GM23248 (cell line): ENCODE data around the gene CLIC6. TPM values are rescaled to one million over a fixed set of nuclear protein-coding genes. Genes with fewer than 3 reads are reported as not detected.

Experiments used
- DNase-seq: peaks from one replicate; pipeline ENCODE4 v3.0.0-alpha.2; 2015
- H2AFZ ChIP-seq: fragments of 200-600 bp; sonication (generic); 2 replicates; pipeline ENCODE4 v1.6.1; 2016; ENCODE audit warnings: antibody characterized with exemption
- H3F3A ChIP-seq: fragments of 200-600 bp; sonication (generic); 2 replicates; pipeline ENCODE4 v1.6.1; 2016; ENCODE audit warnings: mild to moderate bottlenecking, antibody characterized with exemption, mixed run types; ENCODE audit not compliant: insufficient read depth
- H3K27ac ChIP-seq: fragments of 200-600 bp; sonication (generic); 2 replicates; pipeline ENCODE4 v1.5.1; 2016; ENCODE audit warnings: mild to moderate bottlenecking
- H3K27me3 ChIP-seq: fragments of 200-600 bp; sonication (generic); replicated peaks from 2 replicates; pipeline ENCODE4 v1.6.1; 2016; ENCODE audit warnings: mild to moderate bottlenecking; ENCODE audit not compliant: insufficient read depth
- H3K36me3 ChIP-seq: fragments of 200-600 bp; sonication (generic); 2 replicates; pipeline ENCODE4 v1.6.1; 2016; ENCODE audit warnings: low read depth, mild to moderate bottlenecking
- H3K4me1 ChIP-seq: fragments of 200-600 bp; sonication (generic); 2 replicates; pipeline ENCODE4 v1.6.1; 2016; ENCODE audit warnings: mild to moderate bottlenecking; ENCODE audit not compliant: insufficient read depth
- H3K4me2 ChIP-seq: fragments of 200-600 bp; sonication (generic); one replicate; pipeline ENCODE4 v1.6.1; 2016; ENCODE audit warnings: mild to moderate bottlenecking; ENCODE audit not compliant: unreplicated experiment
- H3K4me3 ChIP-seq: fragments of 200-600 bp; sonication (generic); 2 replicates; pipeline ENCODE4 v1.5.1; 2016; ENCODE audit warnings: mild to moderate bottlenecking
- H3K79me2 ChIP-seq: fragments of 200-600 bp; sonication (generic); 2 replicates; pipeline ENCODE4 v1.6.1; 2016; ENCODE audit warnings: mild to moderate bottlenecking; ENCODE audit not compliant: insufficient read depth
- H3K9ac ChIP-seq: fragments of 200-600 bp; sonication (generic); 2 replicates; pipeline ENCODE4 v1.6.1; 2016; ENCODE audit warnings: mild to moderate bottlenecking
- H3K9me2 ChIP-seq: fragments of 200-600 bp; sonication (generic); 2 replicates; pipeline ENCODE4 v1.6.1; 2016; ENCODE audit warnings: mixed run types, mild to moderate bottlenecking, moderate library complexity; ENCODE audit not compliant: insufficient read depth
- H3K9me3 ChIP-seq: fragments of 200-600 bp; sonication (generic); one replicate; pipeline ENCODE4 v1.6.1; 2017; ENCODE audit warnings: low read depth
- H4K20me1 ChIP-seq: fragments of 200-600 bp; sonication (generic); 2 replicates; pipeline ENCODE4 v1.6.0; 2016; ENCODE audit not compliant: insufficient read depth
- EZH2 ChIP-seq: fragments of 200-600 bp; sonication (generic); IDR thresholded peaks from 2 replicates; pipeline ENCODE4 v1.6.1; 2018; ENCODE audit warnings: antibody characterized with exemption, mild to moderate bottlenecking; ENCODE audit not compliant: insufficient read depth, poor library complexity, severe bottlenecking
- EZH2phosphoT487 ChIP-seq: fragments of 200-600 bp; sonication (generic); IDR thresholded peaks from 2 replicates; pipeline ENCODE4 v1.6.1; 2018; ENCODE audit warnings: antibody characterized with exemption, moderate library complexity, mild to moderate bottlenecking, low read depth; ENCODE audit not compliant: insufficient read depth
- WGBS, 2 experiments: methylation state at CpG; one replicate each; pipeline ENCODE4 v1.1.6; 2015 to 2017; ENCODE audit warnings: low lambda C conversion rate in 2 of 2, low coverage in 1 of 2; ENCODE audit errors: missing lambda C conversion rate in 2 of 2; 5-methylcytosine and 5-hydroxymethylcytosine counted together
- in situ Hi-C: fragments of 300-500 bp; cut with MboI; formaldehyde crosslinking; loops from 2 replicates; pipeline ENCODE4 v1.15.0; 2020
- polyA plus RNA-seq: library from polyadenylated mRNA; unstranded; fragments of >200 nt; fragmentation: Nextera tagmentation; extraction: Ambion mirVana; gene quantifications from 2 replicates; pipeline ENCODE4 v1.2.1, GENCODE V29; 2016
- total RNA-seq: library from RNA; depleted of rRNA; stranded (reverse); fragments of >200 nt; shearing (Covaris generic); gene quantifications from 2 replicates; pipeline ENCODE4 v1.2.3, GENCODE V29; 2014

CLIC6 gene
- total and polyA plus RNA-seq, 2 experiments from 2014 or later: 0.08 TPM; not detected in 1

DNA sequence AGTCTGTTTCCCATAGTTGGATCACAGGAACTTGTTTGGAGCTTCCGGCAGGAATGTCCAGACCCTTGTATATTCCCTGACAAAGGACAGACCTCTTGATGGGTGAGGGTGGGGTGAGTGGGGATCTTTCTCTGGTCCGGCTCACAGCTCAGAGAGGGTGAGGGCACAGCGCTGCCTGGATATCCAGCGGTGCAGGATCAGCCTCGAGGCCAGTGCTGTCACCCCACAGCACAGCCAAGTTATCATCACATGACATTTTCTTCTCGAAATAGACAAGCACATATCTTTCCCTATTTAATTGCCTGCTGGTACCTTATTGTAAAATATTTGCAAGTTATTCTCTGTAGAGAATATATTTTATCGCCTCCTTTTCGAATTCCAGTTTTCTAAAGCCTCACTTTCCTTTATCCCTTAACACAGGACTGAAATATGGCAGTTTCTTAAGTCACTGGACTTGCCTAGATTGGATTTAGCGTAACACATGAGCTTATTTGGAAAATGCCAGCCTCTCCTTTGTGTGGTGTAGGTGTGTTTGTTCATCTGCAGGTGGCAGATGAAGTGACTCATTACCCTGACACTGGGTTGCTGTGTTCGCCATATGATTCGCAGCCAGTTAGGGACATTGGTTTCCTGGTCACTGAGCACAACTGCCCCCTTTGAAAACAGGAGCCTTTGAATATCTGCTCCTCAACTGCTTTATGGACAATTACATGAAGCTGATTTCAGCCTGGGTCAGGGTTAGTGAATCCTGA lies 21.4 kb downstream of the CLIC6 start:
- no peak overlapping the region for H2AFZ ChIP-seq
- H3F3A ChIP-seq: no peaks in the 10 kb centered on the region
- WGBS, 2 experiments: 71% methylated on average over 11 of the region's 11 CpGs
- no peaks in the 10 kb centered on the region for H3K9me2 ChIP-seq
- in situ Hi-C loops: no loop called here
- H3K36me3 ChIP-seq: no peaks in the 10 kb centered on the region
- H3K9ac ChIP-seq: no peak overlapping the region
- no peak overlapping the region for H3K27ac ChIP-seq
- no peaks in the 10 kb centered on the region for H4K20me1 ChIP-seq
- no peak for DNase-seq
- no peaks in the 10 kb centered on the region for H3K9me3 ChIP-seq
- H3K4me3 ChIP-seq: no peak overlapping the region
- TF ChIP-seq EZH2 (no peak), EZH2phosphoT487 (no peak)
- no peak overlapping the region for H3K4me2 ChIP-seq
- H3K27me3 ChIP-seq: no peaks in the 10 kb centered on the region
- 0 out of 2 replicates have a peak, but pooled peaks cover 3% of the 10 kb centered on the region for H3K4me1 ChIP-seq
- 0 out of 2 replicates have a peak, but pooled peaks cover 4% of the 10 kb centered on the region for H3K79me2 ChIP-seq

DNA sequence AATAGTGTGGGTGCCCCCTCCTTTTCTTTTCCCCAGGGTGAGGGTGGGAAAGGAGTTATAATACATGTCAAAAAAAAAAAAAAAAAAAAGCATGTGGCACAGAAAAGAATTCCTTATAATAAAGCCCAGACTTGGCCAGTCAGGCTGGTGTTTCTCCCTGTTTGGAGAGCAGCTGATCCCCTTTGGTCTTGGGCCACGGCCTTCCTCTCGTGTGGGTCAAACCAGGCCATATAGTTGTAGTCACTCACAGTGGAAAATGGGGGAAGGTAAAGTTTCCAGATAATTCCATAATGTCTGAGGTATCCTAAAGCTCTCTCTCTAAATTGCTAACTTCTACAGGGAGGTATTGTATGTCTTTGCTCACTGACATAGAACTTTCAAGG lies 22.0 kb downstream of the CLIC6 start:
- H3K4me2 ChIP-seq: no peak overlapping the region
- no peaks in the 10 kb centered on the region for H3F3A ChIP-seq
- 58 to 74% methylated on average over 2 of the region's 2 CpGs for WGBS, 2 experiments
- no peak overlapping the region for H3K4me3 ChIP-seq
- H3K9me3 ChIP-seq: no peaks in the 10 kb centered on the region
- no peaks in the 10 kb centered on the region for H3K36me3 ChIP-seq
- H3K79me2 ChIP-seq: 0 out of 2 replicates have a peak, but pooled peaks cover 4% of the 10 kb centered on the region
- no peak for DNase-seq
- in situ Hi-C loops: no loop called here
- TF ChIP-seq EZH2phosphoT487 (no peak), EZH2 (no peak)
- H2AFZ ChIP-seq: no peak overlapping the region
- H4K20me1 ChIP-seq: no peaks in the 10 kb centered on the region
- no peak overlapping the region for H3K9ac ChIP-seq
- H3K4me1 ChIP-seq: 0 out of 2 replicates have a peak, but pooled peaks cover 3% of the 10 kb centered on the region
- H3K9me2 ChIP-seq: no peaks in the 10 kb centered on the region
- H3K27ac ChIP-seq: no peak overlapping the region
- H3K27me3 ChIP-seq: no peaks in the 10 kb centered on the region

DNA sequence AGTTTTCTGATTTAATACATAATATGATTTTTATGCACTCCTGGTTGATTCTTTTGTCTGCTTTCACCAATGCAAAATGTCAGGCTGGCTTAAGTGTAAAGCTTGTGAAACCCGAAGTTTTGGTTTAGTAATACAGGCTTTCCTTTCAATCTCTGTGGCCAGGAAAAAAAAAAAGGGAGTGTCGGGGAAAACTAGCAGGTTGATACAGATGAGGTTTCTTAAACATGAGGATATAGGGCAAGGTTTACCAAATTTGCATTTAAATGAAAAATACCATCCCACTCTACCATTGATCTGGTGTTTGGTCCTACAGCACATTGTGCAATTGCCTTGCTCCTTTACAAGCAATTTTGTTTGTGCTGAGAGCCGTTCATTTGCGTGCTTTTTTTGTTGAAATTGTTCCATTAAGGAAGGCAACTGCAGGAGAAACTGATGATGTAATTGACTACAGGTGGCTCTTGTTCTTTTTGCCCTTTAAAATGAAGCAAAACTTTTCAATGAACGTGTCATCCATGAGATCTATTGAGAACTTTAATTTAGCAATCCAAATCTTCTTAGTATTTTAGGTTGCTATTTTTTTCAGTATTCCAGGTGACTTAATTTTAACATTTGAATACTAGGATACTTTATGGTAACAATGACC lies 22.7 kb downstream of the CLIC6 start:
- no peak overlapping the region for H3K4me2 ChIP-seq
- H3K27me3 ChIP-seq: no peaks in the 10 kb centered on the region
- in situ Hi-C loops: no loop called here

DNA sequence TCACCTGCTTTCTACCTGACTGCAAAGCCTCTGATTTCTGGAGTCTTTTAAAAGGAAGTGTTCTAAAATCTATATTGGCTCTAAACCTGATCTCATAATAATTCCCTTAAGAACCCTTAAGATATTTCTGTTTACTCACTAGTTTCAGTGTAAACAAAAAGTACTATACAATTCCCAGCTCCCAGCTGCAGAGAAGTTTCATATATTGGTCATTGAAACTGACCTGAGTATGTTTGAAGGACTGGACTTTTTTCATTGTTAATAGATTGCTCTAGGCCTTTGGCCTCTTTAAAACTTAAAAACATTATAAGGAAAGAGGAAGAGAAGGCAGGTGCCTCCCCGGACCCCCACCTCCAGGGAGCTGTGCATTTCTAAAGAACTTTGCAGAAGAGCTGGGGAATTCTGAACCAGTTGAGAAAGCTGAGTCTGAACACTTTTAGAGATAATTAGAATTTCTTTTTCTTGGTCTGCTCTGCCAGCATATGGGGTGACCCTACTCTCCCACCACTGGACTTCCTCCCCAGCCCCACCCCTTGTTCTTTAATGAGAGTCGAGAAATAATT lies 23.7 kb downstream of the CLIC6 start:
- 0 out of 2 replicates have a peak, but pooled peaks cover 4% of the 10 kb centered on the region for H3K79me2 ChIP-seq
- no peak for DNase-seq
- no peaks in the 10 kb centered on the region for H3K27me3 ChIP-seq
- H3F3A ChIP-seq: no peaks in the 10 kb centered on the region
- H3K9me3 ChIP-seq: no peaks in the 10 kb centered on the region
- 80 to 90% methylated on average over 2 of the region's 2 CpGs for WGBS, 2 experiments
- H2AFZ ChIP-seq: no peak overlapping the region
- H3K9me2 ChIP-seq: no peaks in the 10 kb centered on the region
- no peak overlapping the region for H3K4me2 ChIP-seq
- no peak overlapping the region for H3K4me3 ChIP-seq
- in situ Hi-C loops: no loop called here
- TF ChIP-seq EZH2phosphoT487 (no peak), EZH2 (no peak)
- 0 out of 2 replicates have a peak, but pooled peaks cover 3% of the 10 kb centered on the region for H3K4me1 ChIP-seq
- H3K27ac ChIP-seq: no peak overlapping the region
- no peaks in the 10 kb centered on the region for H3K36me3 ChIP-seq
- H4K20me1 ChIP-seq: no peaks in the 10 kb centered on the region
- no peak overlapping the region for H3K9ac ChIP-seq

More for the DNA sequence above, 22.7 kb downstream of the CLIC6 start:
- H3K36me3 ChIP-seq: no peaks in the 10 kb centered on the region
- H2AFZ ChIP-seq: no peak overlapping the region
- no peak for DNase-seq
- H3K4me3 ChIP-seq: no peak overlapping the region
- H3K27ac ChIP-seq: no peak overlapping the region
- no peak overlapping the region for H3K9ac ChIP-seq
- no peaks in the 10 kb centered on the region for H3F3A ChIP-seq
- no peaks in the 10 kb centered on the region for H3K9me3 ChIP-seq
- 66 to 79% methylated on average over 5 of the region's 5 CpGs for WGBS, 2 experiments
- H4K20me1 ChIP-seq: no peaks in the 10 kb centered on the region
- H3K79me2 ChIP-seq: 0 out of 2 replicates have a peak, but pooled peaks cover 4% of the 10 kb centered on the region
- TF ChIP-seq EZH2phosphoT487: no peak
- TF ChIP-seq EZH2: no peak
- no peaks in the 10 kb centered on the region for H3K9me2 ChIP-seq
- 0 out of 2 replicates have a peak, but pooled peaks cover 3% of the 10 kb centered on the region for H3K4me1 ChIP-seq
